Lower leg skin (tissue), 3 donors: Measurements from ENCODE around the gene ADA.

Experiments used
- POLR2A ChIP-seq, 2 donors: fragments of 450-650 bp; IDR thresholded peaks; one replicate each; pipeline ENCODE4 v1.6.1; 2016 to 2017; ENCODE audit warnings: antibody characterized with exemption in 2 of 2, mild to moderate bottlenecking in 1 of 2, moderate library complexity in 1 of 2
- TF ChIP-seq, protein P1 (sequence below), 3 donors: fragments of 450-650 bp; IDR thresholded peaks; one replicate each; pipeline ENCODE4 v1.5.1; 2016; ENCODE audit warnings: antibody characterized with exemption in 3 of 3, mild to moderate bottlenecking in 3 of 3, moderate library complexity in 2 of 3

DNA sequence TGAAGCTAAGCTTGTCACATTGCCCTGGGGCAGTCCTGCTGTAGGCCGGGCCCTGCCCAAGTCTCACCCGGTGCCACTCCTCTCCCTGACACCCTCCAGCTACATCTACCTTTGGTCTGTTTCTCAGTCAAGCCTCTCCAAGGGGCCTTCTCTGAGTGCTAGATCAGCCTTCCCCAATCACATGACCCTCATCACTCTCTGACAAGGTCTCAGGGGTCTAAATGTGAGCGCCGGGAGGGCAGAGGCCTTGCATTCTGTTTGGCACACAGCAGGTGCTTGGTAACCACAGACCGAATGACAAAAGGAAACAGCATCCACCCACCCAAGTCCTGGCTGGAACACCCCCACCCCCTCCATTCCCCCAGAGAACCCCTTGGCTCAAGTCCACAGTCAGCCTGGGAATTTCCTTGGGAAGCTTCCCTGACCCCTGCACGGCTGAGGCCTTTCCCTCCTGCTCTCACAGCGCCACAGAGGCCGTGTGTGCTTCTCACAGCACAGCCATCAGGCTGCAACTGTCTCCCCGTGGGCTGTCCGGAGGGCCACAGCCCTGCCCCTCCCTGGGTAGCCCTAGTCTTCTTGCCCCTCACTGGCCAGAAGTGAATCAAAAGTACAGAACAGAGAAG, 36.2 kb downstream of the ADA start:
- TF ChIP-seq, protein P1, sequence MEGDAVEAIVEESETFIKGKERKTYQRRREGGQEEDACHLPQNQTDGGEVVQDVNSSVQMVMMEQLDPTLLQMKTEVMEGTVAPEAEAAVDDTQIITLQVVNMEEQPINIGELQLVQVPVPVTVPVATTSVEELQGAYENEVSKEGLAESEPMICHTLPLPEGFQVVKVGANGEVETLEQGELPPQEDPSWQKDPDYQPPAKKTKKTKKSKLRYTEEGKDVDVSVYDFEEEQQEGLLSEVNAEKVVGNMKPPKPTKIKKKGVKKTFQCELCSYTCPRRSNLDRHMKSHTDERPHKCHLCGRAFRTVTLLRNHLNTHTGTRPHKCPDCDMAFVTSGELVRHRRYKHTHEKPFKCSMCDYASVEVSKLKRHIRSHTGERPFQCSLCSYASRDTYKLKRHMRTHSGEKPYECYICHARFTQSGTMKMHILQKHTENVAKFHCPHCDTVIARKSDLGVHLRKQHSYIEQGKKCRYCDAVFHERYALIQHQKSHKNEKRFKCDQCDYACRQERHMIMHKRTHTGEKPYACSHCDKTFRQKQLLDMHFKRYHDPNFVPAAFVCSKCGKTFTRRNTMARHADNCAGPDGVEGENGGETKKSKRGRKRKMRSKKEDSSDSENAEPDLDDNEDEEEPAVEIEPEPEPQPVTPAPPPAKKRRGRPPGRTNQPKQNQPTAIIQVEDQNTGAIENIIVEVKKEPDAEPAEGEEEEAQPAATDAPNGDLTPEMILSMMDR (IDR thresholded peaks at IDR 0.05), result no peak
- TF ChIP-seq POLR2A (IDR thresholded peaks at IDR 0.05), result no peak
